Caco-2 (cell line): ENCODE data around the gene DIS3L2. TPM values are rescaled to one million over a fixed set of nuclear protein-coding genes. Genes with fewer than 3 reads are reported as not detected.

Experiments used
- BruUV-seq: library from RNA; stranded (reverse); fragments of 400-500 nt; replicated peaks from 2 replicates; lab custom pipeline; 2021; lab: Mats Ljungman, UMichigan
- CTCF ChIA-PET: fragments of 300-600 bp; sonication (Branson Sonifier 250); formaldehyde crosslinking; loops from one replicate; lab custom pipeline; 2022; ENCODE audit warnings: antibody characterized with exemption; lab: Charles Lee
- POLR2A ChIA-PET: fragments of 300-600 bp; sonication (Branson Sonifier 250); formaldehyde crosslinking; loops from one replicate; lab custom pipeline; 2022; ENCODE audit warnings: antibody characterized with exemption; lab: Charles Lee
- DNase-seq, 2 experiments: peaks; one replicate each; pipeline versions ENCODE4 v3.0.0 to v3.0.0-alpha.2; 2020 to 2022
- H3K27me3 ChIP-seq: replicated peaks from 2 replicates; pipeline ENCODE4 v1.6.0; 2011; ENCODE audit warnings: low read length; ENCODE audit not compliant: control insufficient read depth, insufficient read depth
- H3K36me3 ChIP-seq: 2 replicates; pipeline ENCODE4 v1.5.1; 2011; ENCODE audit warnings: low read length; ENCODE audit not compliant: control insufficient read depth, insufficient read depth
- H3K4me1 ChIP-seq: fragments of 250-450 bp; sonication (Bioruptor Pico); 2 replicates; pipeline ENCODE4 v1.5.1; 2020; ENCODE audit warnings: mild to moderate bottlenecking
- H3K4me3 ChIP-seq: 2 replicates; pipeline ENCODE4 v1.5.1; 2011; ENCODE audit warnings: low read depth, mild to moderate bottlenecking, control low read depth, low read length
- H3K9me3 ChIP-seq: fragments of 250-450 bp; sonication (Bioruptor Pico); 2 replicates; pipeline ENCODE4 v1.5.1; 2020; ENCODE audit warnings: mild to moderate bottlenecking, moderate library complexity
- H3K27ac Mint-ChIP-seq: one replicate; pipeline ENCODE4 v1.8.0; 2022; ENCODE audit warnings: mixed read lengths; ENCODE audit not compliant: unreplicated experiment
- H3K27me3 Mint-ChIP-seq: one replicate; pipeline ENCODE4 v1.8.0; 2022; ENCODE audit warnings: mixed read lengths; ENCODE audit not compliant: insufficient read depth, unreplicated experiment
- H3K36me3 Mint-ChIP-seq: one replicate; pipeline ENCODE4 v1.8.0; 2022; ENCODE audit warnings: mild to moderate bottlenecking, mixed read lengths; ENCODE audit not compliant: insufficient read depth, unreplicated experiment
- H3K4me1 Mint-ChIP-seq: one replicate; pipeline ENCODE4 v1.8.0; 2022; ENCODE audit warnings: low read depth, mixed read lengths; ENCODE audit not compliant: unreplicated experiment
- H3K4me3 Mint-ChIP-seq: one replicate; pipeline ENCODE4 v1.8.0; 2022; ENCODE audit warnings: mild to moderate bottlenecking, moderate library complexity, mixed read lengths; ENCODE audit not compliant: unreplicated experiment
- H3K9me3 Mint-ChIP-seq: one replicate; pipeline ENCODE4 v1.8.0; 2022; ENCODE audit warnings: mixed read lengths; ENCODE audit not compliant: unreplicated experiment
- intact Hi-C: fragments of 100-400 bp; cut with micrococcal nuclease; formaldehyde crosslinking; loops from one replicate; pipeline ENCODE4 v1.10.0; 2022; ENCODE audit not compliant: unreplicated experiment
- total RNA-seq: library from RNA; stranded (reverse); gene quantifications from 2 replicates; pipeline ENCODE4 v1.2.3, GENCODE V29; 2022
- TF ChIP-seq, protein P1 (sequence below), 2 experiments: fragments of 200-600 bp in 1 of 2; IDR thresholded peaks; 1 replicate in 1 of 2; 2 replicates in 1 of 2; pipeline versions ENCODE4 v1.5.1 to v1.8.0; 2011 to 2022; ENCODE audit warnings: antibody characterized with exemption in 1 of 2, control low read depth in 1 of 2, inconsistent platforms in 1 of 2, low read depth in 1 of 2, low read length in 1 of 2, mild to moderate bottlenecking in 1 of 2, moderate library complexity in 1 of 2; ENCODE audit not compliant: insufficient read depth in 1 of 2, severe bottlenecking in 1 of 2, unreplicated experiment in 1 of 2

Gene DIS3L2
- total RNA-seq, 1 experiment from 2014 or later = 15.5 TPM

DNA sequence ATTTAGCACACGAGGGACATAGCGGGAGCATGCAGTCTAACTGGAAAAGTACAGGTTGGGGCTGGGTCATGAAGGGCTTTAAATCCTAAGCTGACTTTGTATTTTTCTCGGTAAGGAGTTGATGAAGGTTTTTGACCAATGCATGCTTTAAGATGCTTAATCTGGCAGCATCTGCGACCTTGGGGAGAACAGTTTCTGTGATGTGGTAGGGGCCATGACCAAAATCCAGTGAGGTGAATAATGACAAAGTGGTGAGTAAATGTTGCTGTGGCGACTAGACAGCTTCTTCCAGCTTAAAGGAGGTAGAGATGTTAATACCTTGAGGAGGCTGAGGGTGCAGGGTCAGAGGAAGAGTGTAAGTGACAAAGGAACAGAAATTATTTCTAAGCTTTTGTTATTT, 242.4 kb downstream of the DIS3L2 start:
- Mint-ChIP-seq H3K9me3 (no peaks in the 10 kb centered on the region), H3K27ac (no peak overlapping the region), H3K4me1 (no peaks in the 10 kb centered on the region), H3K4me3 (no peak overlapping the region), H3K27me3 (no peaks in the 10 kb centered on the region), H3K36me3 (no peaks in the 10 kb centered on the region)
- Histone ChIP-seq H3K36me3 (no peaks in the 10 kb centered on the region), H3K9me3 (no peaks in the 10 kb centered on the region), H3K27me3 (no peaks in the 10 kb centered on the region), H3K4me1 (no peaks in the 10 kb centered on the region), H3K4me3 (no peak overlapping the region)
- ChIA-PET CTCF (no interaction called here), POLR2A (no interaction called here)
- BruUV-seq = no TSS peak
- intact Hi-C loops = no loop called here
- no peak for DNase-seq
- TF ChIP-seq, protein P1, sequence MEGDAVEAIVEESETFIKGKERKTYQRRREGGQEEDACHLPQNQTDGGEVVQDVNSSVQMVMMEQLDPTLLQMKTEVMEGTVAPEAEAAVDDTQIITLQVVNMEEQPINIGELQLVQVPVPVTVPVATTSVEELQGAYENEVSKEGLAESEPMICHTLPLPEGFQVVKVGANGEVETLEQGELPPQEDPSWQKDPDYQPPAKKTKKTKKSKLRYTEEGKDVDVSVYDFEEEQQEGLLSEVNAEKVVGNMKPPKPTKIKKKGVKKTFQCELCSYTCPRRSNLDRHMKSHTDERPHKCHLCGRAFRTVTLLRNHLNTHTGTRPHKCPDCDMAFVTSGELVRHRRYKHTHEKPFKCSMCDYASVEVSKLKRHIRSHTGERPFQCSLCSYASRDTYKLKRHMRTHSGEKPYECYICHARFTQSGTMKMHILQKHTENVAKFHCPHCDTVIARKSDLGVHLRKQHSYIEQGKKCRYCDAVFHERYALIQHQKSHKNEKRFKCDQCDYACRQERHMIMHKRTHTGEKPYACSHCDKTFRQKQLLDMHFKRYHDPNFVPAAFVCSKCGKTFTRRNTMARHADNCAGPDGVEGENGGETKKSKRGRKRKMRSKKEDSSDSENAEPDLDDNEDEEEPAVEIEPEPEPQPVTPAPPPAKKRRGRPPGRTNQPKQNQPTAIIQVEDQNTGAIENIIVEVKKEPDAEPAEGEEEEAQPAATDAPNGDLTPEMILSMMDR (IDR thresholded peaks at IDR 0.05; ENCODE audit: insufficient read depth in 1 of 2, low read depth in 1 of 2, low read length in 1 of 2, severe bottlenecking in 1 of 2, unreplicated experiment in 1 of 2) = no peak

DNA sequence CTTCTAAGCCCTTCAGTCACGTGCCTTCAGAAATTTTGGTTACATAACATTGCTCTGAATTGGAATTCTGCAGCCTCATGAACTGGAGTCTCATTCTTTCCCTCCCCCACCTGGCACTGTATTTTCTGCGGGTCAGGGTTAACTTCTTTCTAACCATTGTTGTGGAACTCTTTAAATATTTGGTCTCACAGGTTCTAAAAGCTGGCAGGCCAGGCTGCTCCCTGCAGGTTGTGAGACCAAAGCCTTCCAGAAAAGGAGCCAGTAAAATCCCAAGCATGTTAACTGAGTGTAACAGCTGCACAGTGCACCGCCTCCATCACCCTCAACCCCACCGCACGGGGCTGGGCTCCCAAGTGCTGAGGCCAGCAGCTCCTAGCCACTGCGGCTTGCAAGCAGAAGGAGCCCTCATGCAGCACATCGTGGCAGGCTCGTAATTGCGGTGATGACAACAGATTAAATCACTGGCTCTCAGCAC, 243.0 kb downstream of the DIS3L2 start:
- no peak overlapping the region for H3K4me3 ChIP-seq
- DNase-seq = peak in 1 of 2 experiments; percentile 1
- Mint-ChIP-seq H3K4me3 (no peak overlapping the region), H3K36me3 (no peaks in the 10 kb centered on the region), H3K9me3 (no peaks in the 10 kb centered on the region), H3K4me1 (no peaks in the 10 kb centered on the region), H3K27me3 (no peaks in the 10 kb centered on the region), H3K27ac (no peak overlapping the region)
- H3K9me3 ChIP-seq = no peaks in the 10 kb centered on the region
- TF ChIP-seq, protein P1 (IDR thresholded peaks at IDR 0.05; ENCODE audit: insufficient read depth in 1 of 2, low read depth in 1 of 2, low read length in 1 of 2, severe bottlenecking in 1 of 2, unreplicated experiment in 1 of 2) = no peak
- intact Hi-C loops = no loop called here
- H3K36me3 ChIP-seq = no peaks in the 10 kb centered on the region
- POLR2A ChIA-PET = no interaction called here
- no peaks in the 10 kb centered on the region for H3K4me1 ChIP-seq
- no TSS peak for BruUV-seq
- H3K27me3 ChIP-seq = no peaks in the 10 kb centered on the region
- CTCF ChIA-PET = no interaction called here

DNA sequence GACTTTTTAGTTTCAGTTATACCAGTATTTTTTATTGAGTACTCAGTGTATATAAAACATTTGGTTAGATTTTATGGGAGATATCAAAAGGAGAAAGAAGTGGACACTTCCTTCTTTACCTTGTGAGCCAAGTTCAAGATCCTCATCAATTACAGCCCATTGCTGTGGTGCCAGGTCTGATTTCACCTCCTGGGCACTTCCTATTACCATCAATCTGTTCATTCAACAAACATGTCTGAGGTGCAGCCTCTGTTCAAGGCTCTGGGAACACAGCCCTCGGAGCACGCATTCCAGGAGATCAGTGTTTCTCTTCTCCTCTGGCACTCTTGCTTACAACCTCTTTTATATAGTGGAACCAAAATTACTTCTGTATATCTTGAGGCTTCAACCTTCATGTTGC, 245.7 kb downstream of the DIS3L2 start:
- Mint-ChIP-seq H3K9me3 (no peaks in the 10 kb centered on the region), H3K27me3 (no peaks in the 10 kb centered on the region), H3K4me1 (no peaks in the 10 kb centered on the region), H3K27ac (no peak overlapping the region), H3K36me3 (peaks cover 5% of the 10 kb centered on the region), H3K4me3 (no peak overlapping the region)
- no peak for DNase-seq
- TF ChIP-seq, protein P1 (IDR thresholded peaks at IDR 0.05; ENCODE audit: insufficient read depth in 1 of 2, low read depth in 1 of 2, low read length in 1 of 2, severe bottlenecking in 1 of 2, unreplicated experiment in 1 of 2) = no peak
- BruUV-seq = no TSS peak
- ChIA-PET CTCF (no interaction called here), POLR2A (no interaction called here)
- no peak overlapping the region for H3K4me3 ChIP-seq
- H3K36me3 ChIP-seq = no peaks in the 10 kb centered on the region
- H3K27me3 ChIP-seq = no peaks in the 10 kb centered on the region
- intact Hi-C loops = no loop called here
- no peaks in the 10 kb centered on the region for H3K4me1 ChIP-seq
- H3K9me3 ChIP-seq = no peaks in the 10 kb centered on the region
